Activated CD4-positive, alpha-beta T cell treated with anti-CD3 and anti-CD28 coated beads for 48 hours (primary cell): Measurements from ENCODE around the gene TOMM70.
A peak's percentile ranks its signal among the peaks of the same experiment; 100 is the strongest.

Experiments
- DNase-seq: peaks from one replicate; pipeline ENCODE4 v3.0.0-alpha.2; 2020

Gene TOMM70

DNA sequence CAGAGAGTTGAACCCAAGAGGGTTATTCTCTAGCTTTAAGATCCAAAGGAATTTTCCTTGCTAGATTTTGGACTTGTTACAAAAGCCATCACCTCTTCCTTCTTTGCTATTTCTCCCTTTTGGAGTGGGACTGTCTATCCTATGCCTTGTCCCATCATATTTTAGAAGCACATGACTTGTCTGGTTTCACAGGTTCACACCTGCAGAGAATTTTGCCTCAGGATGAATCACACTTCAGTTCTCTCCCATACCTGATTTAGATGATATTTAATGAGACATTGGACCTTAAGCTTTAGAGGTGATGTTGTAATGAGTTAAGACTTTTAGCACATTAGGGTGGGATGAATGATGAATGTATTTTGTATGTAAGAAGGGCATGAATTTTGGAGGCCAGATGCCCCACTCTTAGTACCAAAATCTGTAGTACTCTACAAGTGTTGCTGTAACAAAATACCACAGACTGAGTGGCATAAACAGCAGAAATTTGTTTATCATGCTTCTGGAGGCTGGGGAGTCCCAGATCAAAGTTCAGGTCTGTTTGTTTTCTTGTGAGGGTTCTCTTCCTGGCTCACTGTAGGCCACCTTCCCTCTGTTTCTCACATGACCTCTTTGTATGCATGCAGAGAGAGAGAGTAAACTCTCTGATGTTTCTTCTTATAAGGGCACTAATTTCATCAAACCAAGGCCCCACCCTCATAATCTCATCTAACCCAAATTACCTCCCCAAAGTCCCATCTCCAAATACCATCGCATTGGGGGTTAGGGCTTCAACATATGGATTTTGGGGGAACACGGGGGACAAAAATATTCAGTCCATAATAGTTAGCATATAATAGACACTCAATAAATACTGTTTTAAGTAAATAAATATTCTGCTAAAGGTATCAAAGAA, 10.4 kb upstream of the TOMM70 start:
- no peak for DNase-seq

DNA sequence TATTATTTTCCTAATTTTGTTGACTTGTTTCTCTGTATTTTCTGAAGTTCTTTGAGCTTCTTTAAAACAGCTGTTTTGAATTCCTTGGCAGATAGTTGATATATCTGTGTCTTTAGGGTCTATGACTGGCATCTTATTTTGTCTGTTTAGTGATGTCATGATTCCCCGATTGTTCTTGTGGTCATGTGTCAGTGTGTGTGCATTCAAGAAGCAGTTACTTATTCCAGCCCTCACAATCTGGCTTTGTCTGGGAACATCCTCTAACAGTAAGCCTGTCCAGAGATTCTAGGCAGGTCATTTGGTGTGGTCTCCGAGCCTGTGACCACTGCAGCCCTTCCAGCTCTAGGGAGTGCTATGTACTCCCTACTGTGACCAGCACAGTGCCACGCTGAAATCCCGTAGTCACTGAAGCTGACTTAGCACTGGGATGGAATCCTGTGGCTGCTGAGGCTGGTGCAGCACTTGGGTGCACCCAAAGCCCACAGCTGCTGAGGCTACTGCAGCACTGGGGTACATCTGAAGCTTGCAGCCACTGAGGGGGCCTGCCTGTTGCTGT, 7.2 kb upstream of the TOMM70 start:
- no peak for DNase-seq

DNA sequence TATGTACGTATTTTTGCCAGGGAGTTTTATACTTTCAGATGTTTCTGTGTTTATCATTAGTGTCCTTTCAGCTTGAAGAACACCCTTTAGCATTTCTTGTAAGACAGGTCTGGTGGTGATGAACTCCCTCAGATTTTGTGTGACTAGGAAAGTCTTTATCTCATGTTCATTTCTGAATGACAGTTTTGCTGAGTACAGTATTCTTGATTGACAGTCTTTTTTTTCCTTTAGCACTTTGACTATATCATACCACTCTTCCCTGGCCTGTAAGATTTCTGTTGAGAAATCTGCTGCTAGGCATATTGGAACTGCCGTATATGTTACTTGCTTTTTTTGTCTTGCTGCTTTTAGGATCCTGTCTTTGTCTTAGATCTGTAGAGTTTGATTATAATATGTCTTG, 6.3 kb upstream of the TOMM70 start:
- no peak for DNase-seq

DNA sequence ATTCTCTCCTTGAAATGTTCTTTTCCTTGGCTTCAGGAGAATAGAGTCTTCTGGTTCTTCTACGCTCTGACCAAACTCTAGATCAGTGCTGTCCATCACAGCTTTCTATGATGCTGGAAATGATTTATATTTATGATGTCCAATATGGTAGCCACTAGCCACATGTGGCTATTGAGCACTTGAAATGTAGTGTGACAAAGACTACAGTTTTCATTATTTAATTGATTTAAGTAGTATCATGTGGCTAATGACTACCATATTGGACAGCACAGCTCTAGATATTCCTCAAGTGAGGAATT, 3.3 kb upstream of the TOMM70 start:
- no peak for DNase-seq

DNA sequence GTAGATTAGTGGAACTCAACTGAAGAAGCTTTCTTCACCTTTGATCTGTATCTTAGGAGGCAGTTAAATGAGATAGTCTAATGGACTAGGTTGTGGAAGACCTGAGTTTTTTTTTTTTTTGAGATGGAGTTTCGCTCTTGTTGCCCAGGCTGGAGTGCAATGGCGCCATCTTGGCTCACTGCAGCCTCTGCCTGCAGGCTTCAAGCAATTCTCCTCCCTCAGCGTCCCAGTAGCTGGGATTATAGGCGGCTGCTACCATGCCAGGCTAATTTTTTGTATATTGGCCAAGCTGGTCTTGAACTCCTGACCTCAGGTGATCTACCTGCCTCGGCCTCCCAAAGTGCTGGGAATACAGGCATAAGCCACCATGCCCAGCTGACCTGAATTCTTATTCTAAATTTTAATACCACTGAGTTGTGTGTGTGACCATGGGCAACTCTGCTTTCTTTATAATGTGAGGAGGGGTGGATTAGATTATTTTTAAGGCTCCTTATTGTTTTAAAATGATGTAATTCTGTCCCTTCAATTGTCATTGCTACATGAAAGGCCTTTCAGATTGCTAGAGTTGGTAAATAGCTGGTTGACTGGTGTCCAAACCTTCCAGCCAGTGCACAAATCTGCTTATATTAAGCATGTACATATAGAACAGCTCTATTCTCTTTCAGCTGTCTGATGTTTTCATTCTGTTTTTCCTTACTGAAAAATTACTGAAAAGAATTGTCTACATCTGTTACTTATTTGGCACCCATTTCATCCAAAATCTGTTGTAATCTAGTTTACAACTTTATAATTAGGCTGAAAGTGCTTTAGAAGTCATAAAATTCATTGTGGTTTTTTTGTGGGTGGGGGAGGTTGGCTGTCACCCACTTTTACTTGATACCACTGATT, 2.7 kb upstream of the TOMM70 start:
- DNase-seq = peak; percentile 18

DNA sequence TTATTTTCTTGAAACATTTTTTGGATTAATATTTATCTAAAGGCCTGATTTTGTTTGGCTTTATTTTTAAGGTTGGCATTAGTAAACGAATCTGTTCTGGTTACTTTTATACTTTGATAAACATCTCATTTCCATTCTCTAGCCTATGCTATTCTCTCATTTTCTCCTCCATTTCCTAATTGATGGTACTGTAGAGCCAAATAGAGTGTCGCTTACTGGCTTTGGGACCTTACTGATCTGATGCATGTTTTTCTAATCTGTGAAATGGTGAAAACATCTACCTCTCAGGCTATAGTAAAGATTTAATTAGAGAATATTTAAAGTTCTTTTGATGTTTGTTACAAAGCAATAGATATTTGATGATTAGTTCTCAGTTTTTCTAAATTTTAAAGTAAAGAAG, 2.0 kb upstream of the TOMM70 start:
- DNase-seq = no peak

DNA sequence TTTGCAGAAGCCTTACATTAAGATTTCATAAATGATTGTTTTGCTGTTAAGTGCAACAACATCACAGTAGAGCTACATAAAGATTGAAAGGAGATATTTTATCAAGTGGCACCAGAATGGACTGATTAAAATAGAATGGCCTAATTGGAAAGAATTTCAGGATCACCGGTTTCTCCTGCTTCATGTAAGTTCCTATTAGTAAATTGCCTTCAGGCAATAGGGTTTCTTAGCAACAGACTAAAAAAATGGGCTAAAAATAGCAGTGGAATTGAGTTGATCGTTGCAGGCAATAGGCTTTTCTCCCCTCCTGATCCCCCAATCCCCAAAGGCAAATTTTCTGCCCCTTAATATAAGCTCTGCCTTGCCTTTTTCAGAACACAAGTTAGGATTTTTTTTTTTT, 1.4 kb upstream of the TOMM70 start:
- DNase-seq = no peak

DNA sequence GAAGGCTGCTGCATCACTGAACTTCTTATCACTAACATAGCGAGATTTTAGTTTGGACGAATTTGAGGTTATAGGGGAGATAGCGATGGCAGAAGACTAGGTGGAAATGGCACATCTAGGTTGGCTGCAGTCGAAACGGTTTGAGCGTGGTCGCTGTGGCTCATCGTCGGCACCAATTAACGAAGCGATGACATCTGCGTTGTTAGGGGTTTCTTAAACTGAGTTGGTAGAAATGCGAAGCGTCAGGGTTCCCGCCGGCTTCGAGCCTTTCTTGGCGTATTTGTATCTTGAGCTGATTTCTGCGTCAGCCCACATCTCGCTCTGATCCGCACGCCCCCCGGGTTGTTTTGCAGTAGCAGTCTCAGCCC, 769 bp upstream of the TOMM70 start:
- DNase-seq = peak; percentile 69

DNA sequence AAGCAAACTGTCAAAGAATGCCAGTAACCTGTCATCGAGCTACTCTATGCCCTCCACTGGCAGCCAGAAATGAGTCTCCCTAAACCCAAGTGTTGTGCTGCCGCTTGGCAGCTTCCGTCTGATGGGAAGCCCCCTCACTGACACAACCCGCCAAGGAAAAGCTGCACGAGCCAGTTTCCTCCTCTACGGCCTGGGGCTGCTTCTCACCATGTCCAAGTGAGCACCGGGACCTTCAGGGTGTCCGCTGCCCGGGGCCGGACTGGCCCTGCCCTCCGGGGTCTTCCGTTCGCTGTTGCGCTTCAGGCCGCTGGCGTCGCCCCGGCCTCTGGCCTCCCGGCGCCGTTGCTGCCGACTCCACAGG, 490 bp downstream of the TOMM70 start:
- peak; percentile 61 for DNase-seq

DNA sequence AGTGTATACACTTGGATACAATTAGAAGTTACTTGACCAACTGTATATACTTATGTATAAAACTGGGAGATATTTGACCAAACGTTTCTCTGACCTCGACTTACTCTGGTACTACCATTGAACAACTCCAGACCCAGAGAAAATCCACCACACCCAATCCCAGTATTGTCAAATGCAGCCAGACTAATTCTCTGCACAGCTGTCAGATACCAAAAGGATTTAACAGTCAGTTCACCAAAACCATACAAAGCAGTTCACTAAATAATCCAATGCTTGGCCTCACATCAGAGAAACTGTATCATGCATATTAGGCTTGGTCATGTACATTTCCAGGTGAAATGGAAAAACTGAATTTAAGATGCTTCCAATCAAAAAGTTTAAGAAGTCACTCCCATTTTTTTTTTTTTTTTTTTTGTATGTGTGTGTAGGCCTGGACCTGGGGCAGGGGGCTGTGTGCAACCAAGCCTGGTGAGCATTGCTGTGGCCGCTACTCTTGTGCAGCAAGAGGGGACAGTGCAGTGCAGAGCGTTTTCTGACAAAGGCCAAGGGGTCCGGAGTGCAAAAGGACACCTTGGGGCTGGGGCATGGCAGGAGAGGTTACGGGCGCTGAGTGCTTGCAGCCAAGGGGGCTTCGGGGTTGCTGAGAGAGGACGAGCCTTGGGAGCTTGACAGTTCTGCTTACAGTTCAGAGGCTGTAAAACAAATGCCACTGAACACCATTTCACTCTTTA, 1.4 kb downstream of the TOMM70 start:
- no peak for DNase-seq

DNA sequence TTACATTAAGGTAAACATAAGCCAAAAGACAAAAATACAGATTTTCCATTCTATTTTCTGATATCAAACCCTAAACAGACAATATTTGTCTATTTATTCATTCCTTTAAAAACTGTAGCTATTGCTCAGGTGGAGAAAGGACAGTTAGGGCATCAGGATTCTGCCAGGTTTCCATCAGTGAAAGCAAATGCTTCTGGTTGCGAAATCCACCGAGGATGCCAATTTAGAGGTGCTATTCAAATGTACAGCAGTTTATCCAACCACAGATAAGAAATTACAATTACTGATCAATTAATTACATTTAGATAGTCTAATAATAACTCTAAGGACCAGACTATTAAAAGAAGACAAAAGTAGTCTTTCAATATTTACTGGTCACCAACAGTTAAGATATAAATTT, 3.9 kb downstream of the TOMM70 start:
- DNase-seq = no peak

DNA sequence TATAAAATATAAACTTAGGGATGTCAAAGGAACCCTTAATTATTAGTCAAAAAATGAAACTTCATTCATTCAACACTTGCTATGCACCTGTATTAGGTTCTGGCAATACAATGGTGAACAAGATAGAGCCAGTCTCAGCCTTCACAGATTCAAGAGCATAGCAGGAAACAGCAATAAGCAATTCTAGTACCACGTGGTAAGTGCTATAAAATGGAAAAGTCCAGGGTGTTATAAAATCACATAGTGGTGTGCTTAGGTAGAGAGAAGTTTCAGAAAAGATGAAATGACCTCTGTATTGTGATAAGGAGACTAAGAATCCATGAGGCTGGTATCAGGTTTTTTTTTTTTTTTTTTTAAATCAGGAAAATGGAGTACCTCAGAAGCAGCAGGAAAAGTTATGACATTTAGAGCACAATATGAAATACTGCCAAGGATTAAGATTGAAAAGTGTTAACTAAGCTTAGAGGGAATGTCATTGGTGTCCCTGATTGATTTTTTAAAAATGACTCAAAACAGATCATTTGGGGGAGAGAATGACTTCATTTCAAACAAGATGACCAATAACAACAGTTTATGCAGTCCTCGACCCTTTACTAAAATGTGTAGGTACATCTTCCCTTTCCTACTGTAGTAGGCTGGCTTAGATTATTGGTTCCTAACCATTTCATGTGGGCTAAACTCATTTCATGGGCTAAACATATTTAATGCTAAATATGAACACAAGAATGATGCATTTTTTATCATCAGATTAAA, 5.0 kb downstream of the TOMM70 start:
- no peak for DNase-seq

DNA sequence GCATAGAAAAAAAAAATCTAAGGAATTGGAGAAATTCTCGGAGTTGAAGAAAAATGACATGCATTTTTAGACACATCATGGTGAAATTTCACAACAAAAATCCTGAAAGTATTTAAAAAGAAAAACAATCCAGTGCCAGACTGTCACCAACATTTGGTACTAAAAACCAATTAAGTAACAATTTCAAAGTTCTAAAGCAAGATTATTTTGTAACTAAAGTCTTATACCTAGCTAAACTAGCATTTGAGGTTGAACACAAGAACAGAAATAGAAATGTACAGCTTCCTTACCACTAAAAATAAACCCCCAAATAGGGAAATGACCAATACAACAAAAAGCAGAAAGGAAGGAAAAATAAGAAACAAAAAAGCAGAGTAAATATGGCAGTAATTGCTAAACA, 11.9 kb downstream of the TOMM70 start:
- DNase-seq = no peak

DNA sequence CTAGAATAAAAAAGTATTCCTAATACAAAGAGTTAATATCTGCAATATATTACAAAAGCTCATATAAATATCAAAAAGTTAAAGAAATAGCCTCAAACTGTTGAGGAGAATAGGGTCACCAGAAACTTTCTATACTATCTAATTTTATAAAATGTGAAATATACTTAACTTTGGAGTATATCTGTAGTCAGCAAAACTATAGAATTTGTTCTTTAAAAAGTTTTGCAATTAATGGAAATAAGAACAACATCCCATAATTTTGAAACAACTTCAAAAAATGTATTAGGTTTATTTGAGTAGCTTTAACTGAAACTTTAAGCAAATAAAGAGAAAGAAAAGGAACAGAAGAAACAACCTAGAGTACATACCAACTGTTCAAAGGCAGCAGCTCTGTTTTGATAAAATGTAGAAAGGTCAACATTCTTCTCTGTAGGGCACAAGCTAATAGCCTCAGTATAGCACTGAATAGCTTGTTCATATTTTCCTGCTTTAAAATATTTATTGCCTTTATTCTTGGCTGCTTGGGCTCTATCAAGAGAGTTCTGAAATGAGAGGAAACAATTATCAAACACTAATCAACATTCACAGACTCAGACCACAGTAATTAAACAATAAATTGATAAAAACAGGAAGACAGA, 14.3 kb downstream of the TOMM70 start:
- DNase-seq = no peak

DNA sequence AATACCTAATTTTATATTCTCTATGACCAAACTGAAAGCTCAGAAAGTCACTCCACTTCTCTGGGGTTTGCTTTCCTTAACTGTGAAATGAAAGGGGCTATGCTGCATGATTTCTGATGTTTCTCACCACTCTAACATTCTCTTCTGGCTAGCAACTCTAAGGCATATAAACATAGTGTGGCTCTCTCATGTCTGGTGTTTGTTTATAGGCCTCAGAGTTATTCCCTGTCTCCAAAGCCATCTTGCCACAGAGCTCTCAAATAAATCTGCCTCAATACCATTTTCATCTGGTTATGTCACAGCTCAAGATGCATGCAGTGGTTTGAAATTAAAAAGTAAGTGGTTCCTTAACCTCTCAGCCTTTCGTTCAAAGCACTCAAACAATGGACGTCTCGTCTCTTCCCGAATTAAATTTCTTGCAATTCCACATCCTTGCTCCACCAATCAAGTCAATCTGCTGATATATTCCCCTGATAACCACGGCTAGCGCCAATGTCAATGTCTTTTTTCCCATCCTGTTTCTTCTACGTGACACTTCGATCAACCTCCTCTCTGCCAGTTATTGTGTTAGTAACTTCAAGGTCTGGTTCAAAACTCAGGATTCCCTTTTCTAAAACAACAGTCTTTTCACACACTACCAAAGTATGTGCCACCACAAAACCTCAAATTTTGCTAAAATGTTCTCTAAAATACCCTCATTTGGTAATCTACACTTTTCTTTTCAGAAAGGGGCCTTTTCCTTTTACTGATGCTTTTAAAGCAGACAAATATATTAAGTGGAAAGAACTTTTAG, 16.0 kb downstream of the TOMM70 start:
- no peak for DNase-seq

DNA sequence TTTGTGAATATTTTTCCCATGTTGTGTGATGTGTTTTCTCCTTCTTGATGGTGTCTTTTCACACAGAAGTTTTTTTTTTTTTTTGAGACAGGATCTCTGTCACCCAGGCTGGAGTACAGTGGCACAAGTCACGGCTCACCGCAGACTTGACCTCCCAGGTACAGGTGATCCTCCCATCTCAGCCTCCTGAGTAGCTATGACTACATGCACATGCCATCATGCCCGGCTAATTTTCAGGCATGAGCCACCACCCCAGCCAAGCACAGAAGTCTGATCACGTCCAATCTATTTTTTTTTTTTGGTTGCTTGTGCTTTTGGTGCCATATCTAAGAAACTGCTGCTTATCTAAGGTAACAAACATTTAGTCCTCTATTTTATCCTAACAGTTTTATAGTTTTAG, 24.6 kb downstream of the TOMM70 start:
- no peak for DNase-seq

DNA sequence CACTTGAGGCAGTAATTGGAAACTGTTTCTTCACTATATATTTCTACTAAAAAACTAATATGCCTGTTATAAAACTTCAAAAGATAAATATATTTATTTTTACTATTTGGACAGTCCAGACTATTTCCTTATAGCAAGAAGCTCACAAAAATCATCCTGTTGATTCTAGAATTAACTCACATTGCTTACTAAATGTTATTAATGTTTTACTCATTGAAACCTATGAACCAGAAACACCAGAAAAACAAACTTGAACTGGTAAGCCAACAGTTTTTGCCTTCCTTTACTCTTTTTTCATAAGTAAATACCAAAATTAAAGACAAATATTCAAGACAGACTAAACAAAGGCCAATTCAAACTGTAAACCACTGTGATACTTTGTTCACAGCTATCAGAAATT, 26.4 kb downstream of the TOMM70 start:
- no peak for DNase-seq

DNA sequence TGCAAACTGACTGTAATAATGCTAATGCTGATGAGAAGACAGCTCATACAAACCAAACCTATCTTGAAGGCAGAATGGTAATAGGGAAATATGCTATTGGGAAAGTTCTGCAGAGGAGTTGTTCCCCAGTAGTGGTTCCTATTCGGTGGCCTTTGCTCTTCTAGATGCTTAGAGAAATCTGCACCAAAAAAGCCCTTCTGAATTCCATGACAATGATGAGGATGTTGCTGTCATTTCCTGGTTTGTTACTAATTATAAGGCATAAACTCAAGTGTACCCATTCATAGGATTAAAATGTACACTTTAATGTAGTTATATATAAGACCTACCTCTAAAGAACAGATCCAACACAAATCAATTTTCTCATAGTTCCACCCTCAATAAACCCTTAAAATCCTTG, 30.1 kb downstream of the TOMM70 start:
- DNase-seq = no peak

DNA sequence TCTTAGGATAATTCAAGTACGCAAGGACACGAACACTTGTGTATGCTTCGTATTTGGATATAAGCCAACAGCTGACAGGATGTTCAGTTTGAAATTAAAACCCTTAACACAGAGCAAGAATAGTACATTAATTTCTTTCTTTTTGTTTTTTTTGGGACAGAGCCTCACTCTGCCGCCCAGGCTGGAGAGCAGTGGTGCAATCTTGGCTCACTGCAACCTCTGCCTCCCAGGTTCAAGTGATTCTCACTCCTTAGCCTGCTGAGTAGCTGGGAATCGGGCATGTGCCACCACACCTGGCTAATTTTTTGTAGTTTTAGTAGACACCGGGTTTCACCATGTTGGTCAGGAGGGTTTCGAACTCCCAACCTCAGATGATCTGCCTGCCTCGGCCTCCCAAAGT, 32.4 kb downstream of the TOMM70 start:
- no peak for DNase-seq

DNA sequence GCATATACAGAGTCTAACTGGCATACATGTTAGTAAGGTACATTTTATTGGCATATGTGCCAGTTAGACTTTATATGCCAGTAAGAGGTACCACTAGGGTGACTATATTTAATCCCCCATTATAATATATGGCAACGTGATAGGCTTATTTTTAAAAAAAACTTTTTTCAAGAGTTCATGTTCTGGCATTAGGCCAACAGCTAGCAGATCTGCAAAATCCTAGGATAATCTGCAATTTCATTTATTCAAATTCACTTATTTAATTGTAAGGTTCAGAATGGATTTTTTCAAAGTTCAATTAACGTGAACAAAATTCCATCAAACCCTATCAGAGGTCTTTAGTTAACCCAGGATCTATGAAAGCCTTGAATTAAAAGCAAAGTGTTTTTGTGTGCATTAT, 34.5 kb downstream of the TOMM70 start:
- no peak for DNase-seq

DNA sequence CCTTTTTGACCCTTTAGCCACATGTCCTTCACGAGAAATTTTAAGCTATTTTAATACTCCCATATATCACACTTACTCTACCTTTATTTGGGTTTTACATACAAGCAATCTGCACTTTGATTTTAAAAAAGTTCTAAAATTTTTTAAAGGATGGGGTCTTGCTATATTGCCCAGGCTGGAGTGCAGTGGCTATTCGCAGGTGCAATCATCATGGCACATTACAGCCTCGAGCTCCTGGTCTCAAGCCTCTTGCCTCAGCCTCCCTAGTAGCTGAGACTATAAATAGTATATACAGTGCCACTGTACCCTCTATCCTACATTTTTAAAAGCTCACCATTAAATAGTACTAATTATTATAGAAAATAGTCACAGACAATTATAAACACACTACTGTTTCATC, 36.5 kb downstream of the TOMM70 start:
- no peak for DNase-seq
